ENCODE measurements around the gene BAZ2B. TPM values are rescaled to one million over a fixed set of nuclear protein-coding genes. Genes with fewer than 3 reads are reported as not detected.
"Not testable (repeated sequence)": the region's sequence is repeated elsewhere in the genome, so short reads cannot be mapped to it uniquely, and the experiment has no call there.

BAZ2B gene
- polyA plus RNA-seq, 3 donors from 2014 or later, result 4.6 to 32.2 (median 13.2) TPM

DNA sequence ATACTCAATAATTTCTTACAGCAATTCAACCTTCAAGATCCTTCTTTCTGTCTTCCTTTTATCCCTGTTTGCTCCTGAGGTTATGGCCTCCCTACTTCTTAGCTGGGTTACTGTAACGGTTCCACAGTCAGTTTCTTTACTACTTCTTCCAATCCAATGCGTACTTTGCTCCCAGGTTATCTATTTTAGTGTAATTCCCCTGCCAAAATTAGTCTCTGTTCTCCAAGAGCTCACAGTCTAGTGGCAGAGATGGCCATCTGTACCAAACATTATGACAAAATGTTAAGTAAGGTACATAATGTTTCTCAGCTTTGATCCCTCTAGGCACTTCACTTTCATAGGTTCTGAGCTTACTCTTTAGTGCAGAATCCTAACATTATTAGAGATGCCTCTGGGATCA lies 244.8 kb downstream of the BAZ2B start:
- no peak for DNase-seq
- Mint-ChIP-seq H3K4me1 (no peaks in the 10 kb centered on the region), H3K9me3 (no peaks in the 10 kb centered on the region), H3K27ac (no peak overlapping the region), H3K36me3 (peaks cover 39 to 43% (median 40%) of the 10 kb centered on the region in 3 donors), H3K27me3 (ENCODE audit: low read depth in 3 of 3) (no peaks in the 10 kb centered on the region), H3K4me3 (no peak overlapping the region)

DNA sequence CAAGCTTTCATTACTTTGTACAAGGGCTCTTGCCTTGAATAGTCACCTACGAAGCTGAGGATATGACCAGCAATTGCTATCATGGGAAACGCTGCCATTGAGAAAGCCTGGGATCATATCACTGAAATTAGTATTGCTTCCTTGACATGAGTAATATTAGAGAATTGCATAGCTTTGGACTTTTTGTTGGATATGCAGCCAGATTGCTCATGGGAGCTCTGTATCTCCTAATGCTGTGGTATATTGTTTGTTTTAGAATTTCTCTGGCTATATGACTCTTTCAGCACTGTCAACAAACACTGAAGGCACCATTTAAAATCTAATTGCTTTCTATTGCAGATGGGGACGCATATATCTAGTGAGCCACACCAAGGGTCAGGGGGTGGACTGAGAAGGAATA lies 249.8 kb downstream of the BAZ2B start:
- Mint-ChIP-seq H3K9me3 (peaks cover 0 to 2% (median 0%) of the 10 kb centered on the region in 6 donors), H3K27me3 (ENCODE audit: low read depth in 3 of 3) (no peaks in the 10 kb centered on the region)

DNA sequence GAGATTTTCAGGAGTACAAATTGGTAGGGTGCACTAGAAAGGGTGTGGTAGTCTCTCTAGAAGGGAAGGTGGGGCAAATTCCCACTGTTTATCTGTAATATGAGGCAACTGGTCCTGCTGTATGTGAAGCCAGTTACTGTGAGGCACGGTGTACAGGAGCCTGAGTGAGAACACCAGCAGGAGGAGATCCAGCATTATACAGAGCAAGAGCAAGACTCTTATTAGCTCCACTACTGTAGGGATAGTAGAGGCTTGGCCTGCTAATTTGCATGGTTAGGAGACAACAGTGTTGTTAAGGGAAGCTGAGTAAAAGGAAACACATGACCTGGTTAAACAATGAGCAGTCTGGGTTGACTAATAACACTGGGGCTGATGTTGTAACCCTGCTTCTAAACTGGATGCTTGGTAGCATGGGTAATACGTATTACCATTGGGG lies 253.5 kb downstream of the BAZ2B start:
- Mint-ChIP-seq H3K4me3 (no peak overlapping the region), H3K36me3 (peaks cover 25 to 47% (median 25%) of the 10 kb centered on the region in 3 donors), H3K27me3 (ENCODE audit: low read depth in 3 of 3) (peaks cover 0 to 2% (median 0%) of the 10 kb centered on the region in 3 donors), H3K27ac (no peak overlapping the region), H3K9me3 (peaks cover 0 to 2% (median 0%) of the 10 kb centered on the region in 6 donors), H3K4me1 (peaks cover 6 to 9% of the 10 kb centered on the region in 2 donors)
- no peak for DNase-seq

More for the DNA sequence above, 249.8 kb downstream of the BAZ2B start:
- no peak for DNase-seq
- peaks cover 35 to 46% (median 42%) of the 10 kb centered on the region in 3 donors for H3K36me3 Mint-ChIP-seq
- no peaks in the 10 kb centered on the region for H3K4me1 Mint-ChIP-seq
- H3K27ac Mint-ChIP-seq, result no peak overlapping the region
- H3K4me3 Mint-ChIP-seq, result no peak overlapping the region

DNA sequence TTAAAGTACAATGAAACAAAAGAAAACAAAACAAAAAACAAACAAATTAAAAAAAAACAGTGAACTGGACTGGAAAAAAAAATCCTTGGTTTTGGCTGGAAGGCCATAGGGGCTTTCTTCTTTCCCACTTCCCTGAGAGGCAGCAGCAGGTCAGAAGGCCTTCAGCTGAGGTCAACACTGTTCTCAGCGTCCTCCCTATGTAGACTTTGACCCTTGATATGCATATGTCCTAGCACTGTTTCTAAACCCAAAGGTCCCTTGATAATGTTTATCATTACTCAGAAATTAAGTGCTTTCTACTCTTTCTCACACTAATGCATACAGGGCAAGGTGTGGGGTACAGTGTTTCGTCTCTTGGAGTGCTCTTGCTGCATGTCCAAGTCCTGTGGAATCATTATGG lies 254.3 kb downstream of the BAZ2B start:
- DNase-seq, result no peak
- Mint-ChIP-seq H3K36me3 (peaks cover 24 to 46% (median 25%) of the 10 kb centered on the region in 3 donors), H3K27me3 (ENCODE audit: low read depth in 3 of 3) (peaks cover 0 to 2% (median 0%) of the 10 kb centered on the region in 3 donors), H3K9me3 (peaks cover 0 to 2% (median 0%) of the 10 kb centered on the region in 6 donors), H3K4me3 (no peak overlapping the region), H3K27ac (no peak overlapping the region), H3K4me1 (peaks cover 6 to 9% of the 10 kb centered on the region in 2 donors)

DNA sequence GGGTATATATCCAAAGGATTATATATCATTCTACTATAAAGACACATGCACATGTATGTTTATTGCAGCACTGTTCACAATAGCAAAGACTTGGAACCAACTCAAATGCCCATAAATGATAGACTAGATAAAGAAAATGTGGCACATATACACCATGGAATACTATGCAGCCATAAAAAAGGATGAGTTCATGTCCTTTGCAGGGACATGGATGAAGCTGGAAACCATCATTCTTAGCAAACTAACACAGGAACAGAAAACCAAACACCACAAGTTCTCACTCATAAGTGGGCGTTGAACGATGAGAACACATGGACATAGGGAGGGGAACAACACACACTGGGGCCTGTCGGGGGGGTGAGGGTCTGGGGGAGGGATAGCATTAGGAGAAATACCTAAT lies 254.7 kb downstream of the BAZ2B start:
- DNase-seq; H3K27me3 Mint-ChIP-seq (ENCODE audit: low read depth in 3 of 3); H3K9me3 Mint-ChIP-seq: not testable (repeated sequence)

DNA sequence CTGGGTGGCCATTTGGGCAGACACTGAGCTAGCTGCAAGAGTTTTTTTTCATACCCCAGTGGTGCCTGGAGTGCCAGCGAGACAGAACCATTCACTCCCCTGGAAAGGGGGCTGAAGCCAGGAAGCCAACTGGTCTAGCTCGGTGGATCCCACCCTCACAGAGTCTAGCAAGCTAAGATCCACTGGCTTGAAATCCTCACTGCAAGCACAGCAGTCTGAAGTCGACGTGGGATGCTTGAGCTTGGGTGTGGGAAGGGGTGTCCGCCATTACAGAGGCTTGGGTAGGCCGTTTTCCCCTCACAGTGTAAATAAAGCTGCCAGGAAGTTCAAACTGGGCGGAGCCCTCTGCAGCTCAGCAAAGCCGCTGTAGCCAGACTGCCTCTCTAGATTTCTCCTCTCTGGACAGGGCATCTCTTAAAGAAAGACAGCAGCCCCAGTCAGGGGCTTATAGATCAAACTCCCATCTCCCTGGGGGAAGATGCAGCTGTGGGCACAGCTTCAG lies 260.2 kb downstream of the BAZ2B start:
- Mint-ChIP-seq H3K36me3 (peaks cover 15 to 29% (median 28%) of the 10 kb centered on the region in 3 donors), H3K4me1 (peaks cover 9% of the 10 kb centered on the region in 2 donors), H3K27ac (no peak overlapping the region), H3K4me3 (no peak overlapping the region), H3K9me3 (no peaks in the 10 kb centered on the region), H3K27me3 (ENCODE audit: low read depth in 3 of 3) (peaks cover 0 to 2% (median 0%) of the 10 kb centered on the region in 3 donors)
- no peak for DNase-seq

More for the DNA sequence above, 254.7 kb downstream of the BAZ2B start:
- H3K4me1 Mint-ChIP-seq, H3K4me3 Mint-ChIP-seq, H3K27ac Mint-ChIP-seq: not testable (repeated sequence)
- peaks cover 26 to 48% (median 30%) of the 10 kb centered on the region in 3 donors for H3K36me3 Mint-ChIP-seq

DNA sequence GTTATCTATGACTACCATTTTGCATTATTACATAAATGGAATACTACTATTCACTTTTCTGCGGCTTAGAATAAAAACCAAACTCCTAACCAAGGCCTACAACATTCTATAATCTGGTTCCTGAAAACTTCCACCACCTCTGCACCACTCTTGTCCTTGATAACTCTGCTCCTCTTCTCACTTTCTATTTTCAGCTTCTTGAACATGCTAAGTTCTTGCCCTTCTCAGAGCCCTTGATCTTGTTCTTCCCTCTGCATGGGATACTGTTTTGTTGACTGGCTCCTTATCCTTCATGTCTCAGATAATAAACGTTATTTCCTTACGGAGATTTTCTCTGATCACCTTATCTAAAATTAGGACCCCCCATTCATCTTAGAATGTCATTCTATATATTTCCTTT lies 264.4 kb downstream of the BAZ2B start:
- H3K27ac Mint-ChIP-seq, result no peak overlapping the region
- no peaks in the 10 kb centered on the region for H3K27me3 Mint-ChIP-seq (ENCODE audit: low read depth in 3 of 3)
- H3K36me3 Mint-ChIP-seq, result peaks cover 30 to 39% (median 37%) of the 10 kb centered on the region in 3 donors
- H3K4me3 Mint-ChIP-seq, result no peak overlapping the region
- DNase-seq, result no peak
- no peaks in the 10 kb centered on the region for H3K9me3 Mint-ChIP-seq
- peaks cover 0 to 3% of the 10 kb centered on the region in 2 donors for H3K4me1 Mint-ChIP-seq

DNA sequence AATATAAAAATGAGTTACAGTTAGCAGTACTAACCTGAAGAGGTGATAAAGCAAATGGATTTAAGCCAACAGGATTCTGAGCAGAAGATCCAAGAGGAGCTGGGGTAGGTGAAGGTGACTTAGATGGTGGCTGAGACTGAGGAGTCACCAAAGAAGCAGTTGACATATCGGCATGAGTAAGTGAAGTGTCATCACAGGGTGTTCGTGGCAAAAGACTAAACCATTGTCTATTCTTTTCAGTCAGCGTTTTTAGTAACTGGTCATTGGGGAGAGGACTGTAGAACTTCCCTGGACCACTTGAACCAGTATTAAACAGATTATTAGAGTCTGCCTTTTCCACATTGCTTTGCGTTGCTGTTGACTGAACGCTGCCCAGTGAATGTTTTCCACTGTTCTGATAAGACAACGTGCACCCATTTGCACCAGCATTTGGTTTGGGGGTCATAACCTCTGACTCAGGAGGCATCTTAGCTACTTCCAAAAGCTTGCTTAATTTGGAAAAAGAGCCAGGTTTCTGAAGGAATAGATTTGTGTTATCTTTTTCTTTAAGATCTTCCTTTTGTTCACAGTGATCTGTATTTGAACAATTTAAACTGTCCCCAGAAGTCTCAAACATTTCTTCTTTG lies 266.6 kb downstream of the BAZ2B start:
- Mint-ChIP-seq H3K9me3 (no peaks in the 10 kb centered on the region), H3K27ac (peak overlapping the region in 3 of 6 donors; percentile 5 to 45 (median 36)), H3K27me3 (ENCODE audit: low read depth in 3 of 3) (no peaks in the 10 kb centered on the region), H3K4me1 (no peaks in the 10 kb centered on the region), H3K36me3 (peaks cover 21 to 32% (median 24%) of the 10 kb centered on the region in 3 donors), H3K4me3 (no peak overlapping the region)
- DNase-seq, result no peak

DNA sequence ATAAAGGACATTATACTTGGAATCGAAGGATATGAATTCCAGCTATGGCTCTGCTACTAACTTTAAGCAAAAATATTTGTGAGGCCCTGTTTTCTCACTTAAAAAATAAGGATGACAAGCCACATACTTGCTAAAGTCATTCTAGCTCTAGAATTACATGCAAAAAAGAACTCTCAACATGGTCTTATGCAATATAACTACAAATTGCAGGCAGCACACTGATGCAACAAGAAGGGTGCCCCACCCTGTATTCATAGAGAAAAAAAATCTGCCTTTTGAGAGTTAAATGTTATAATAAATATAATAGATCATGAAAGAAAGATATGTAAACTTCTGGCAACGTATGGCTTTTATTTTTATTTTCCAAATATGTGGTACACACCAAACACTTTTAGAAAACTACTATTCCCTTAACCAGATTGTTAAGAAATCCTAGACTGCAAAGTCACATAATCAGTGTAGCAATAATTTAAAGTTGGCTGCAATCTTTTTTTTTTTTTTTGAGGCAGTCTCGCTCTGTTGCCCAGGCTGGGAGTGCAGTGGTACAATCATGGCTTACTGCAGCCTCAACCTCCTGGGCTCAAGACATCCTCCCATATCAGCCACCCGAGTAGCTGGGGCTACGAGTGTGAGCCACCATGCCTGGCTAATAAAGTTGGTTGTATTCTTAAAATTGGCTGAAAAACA lies 289.6 kb downstream of the BAZ2B start:
- peaks cover 0 to 3% (median 0%) of the 10 kb centered on the region in 3 donors for H3K27me3 Mint-ChIP-seq (ENCODE audit: low read depth in 3 of 3)
- H3K27ac Mint-ChIP-seq, result no peak overlapping the region
- no peaks in the 10 kb centered on the region for H3K9me3 Mint-ChIP-seq
- H3K4me3 Mint-ChIP-seq, result no peak overlapping the region
- DNase-seq, result no peak
- H3K4me1 Mint-ChIP-seq, result no peaks in the 10 kb centered on the region
- peaks cover 15 to 30% (median 30%) of the 10 kb centered on the region in 3 donors for H3K36me3 Mint-ChIP-seq

DNA sequence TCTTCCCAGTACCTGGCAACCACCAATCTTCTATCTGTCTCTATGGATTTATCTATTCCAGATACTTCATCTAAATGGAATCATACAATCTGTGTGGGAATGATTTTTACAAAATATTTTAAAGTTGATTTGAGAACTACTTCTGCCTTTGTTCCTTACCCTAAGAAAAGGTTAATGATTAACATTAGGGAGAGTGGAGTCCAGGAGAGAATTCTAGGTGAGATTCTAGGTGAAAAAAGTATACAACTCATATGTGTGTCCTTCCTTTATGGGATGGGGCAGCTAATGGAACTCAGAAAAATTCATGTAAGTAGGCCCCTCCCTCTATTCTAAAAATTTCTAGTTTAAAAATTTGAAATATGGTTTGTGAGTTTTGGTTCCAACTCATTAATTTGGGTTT lies 293.9 kb downstream of the BAZ2B start:
- Mint-ChIP-seq H3K36me3 (peaks cover 11 to 27% (median 22%) of the 10 kb centered on the region in 3 donors), H3K9me3 (no peaks in the 10 kb centered on the region), H3K4me3 (no peak overlapping the region), H3K27ac (no peak overlapping the region), H3K4me1 (no peaks in the 10 kb centered on the region), H3K27me3 (ENCODE audit: low read depth in 3 of 3) (no peaks in the 10 kb centered on the region)
- no peak for DNase-seq

DNA sequence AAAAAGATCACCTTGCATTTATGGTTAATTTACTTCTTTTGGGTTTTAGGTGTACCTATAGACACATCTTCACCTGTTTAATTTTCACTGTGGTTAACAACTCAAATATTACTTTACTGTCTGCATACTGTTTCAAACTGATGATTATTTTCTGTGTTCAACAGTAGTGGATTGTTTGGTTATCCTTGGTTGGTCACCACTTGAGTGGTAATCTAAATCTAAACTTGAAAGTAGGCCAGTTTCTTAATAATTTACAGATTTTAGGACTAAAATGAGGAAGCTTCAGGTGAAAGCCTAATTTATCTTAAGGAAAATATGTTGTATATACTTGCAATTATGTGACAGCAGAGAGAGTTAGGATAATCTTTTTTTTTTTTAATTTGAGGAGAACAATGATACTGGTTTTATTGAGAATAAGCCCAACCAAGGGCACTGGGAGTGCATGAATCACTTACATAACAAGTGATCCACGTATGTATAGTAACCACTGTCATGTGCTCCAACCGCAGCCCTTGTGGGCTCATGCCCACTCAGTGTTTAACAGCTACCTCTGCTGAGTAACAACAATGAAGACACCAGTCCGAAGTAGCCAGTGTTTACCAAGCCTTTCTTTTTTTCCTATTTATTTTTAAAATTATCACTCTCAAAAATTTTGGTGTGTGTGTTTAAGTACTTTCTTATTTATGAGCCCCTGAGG lies 298.8 kb downstream of the BAZ2B start:
- peaks cover 18 to 40% (median 30%) of the 10 kb centered on the region in 3 donors for H3K36me3 Mint-ChIP-seq
- H3K9me3 Mint-ChIP-seq, result no peaks in the 10 kb centered on the region
- no peak for DNase-seq
- H3K27ac Mint-ChIP-seq, result no peak overlapping the region
- peaks cover 0 to 5% (median 0%) of the 10 kb centered on the region in 3 donors for H3K27me3 Mint-ChIP-seq (ENCODE audit: low read depth in 3 of 3)
- no peak overlapping the region for H3K4me3 Mint-ChIP-seq
- H3K4me1 Mint-ChIP-seq, result no peaks in the 10 kb centered on the region

DNA sequence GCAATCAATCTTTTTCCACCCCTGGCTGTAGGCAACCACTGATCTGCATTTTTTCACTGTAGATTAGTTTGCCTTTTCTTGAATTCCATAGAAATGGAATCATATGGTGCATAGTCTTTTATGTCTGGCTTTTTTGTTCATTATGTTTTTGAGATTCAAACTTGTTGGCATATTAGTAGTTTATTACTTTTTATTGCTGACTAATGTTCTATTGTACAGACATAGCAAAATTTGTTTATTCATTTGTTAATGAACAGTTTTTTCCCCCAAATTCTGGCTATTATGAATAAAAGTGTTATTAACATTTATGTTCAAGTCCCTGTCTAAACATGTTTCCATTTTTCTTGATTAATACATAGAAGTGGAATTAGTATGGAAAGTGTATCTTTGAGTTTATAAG lies 308.4 kb downstream of the BAZ2B start:
- Mint-ChIP-seq H3K27ac (no peak overlapping the region), H3K27me3 (ENCODE audit: low read depth in 3 of 3) (peaks cover 1 to 4% (median 4%) of the 10 kb centered on the region in 3 donors), H3K36me3 (peaks cover 4 to 12% (median 10%) of the 10 kb centered on the region in 3 donors), H3K4me3 (no peak overlapping the region), H3K4me1 (no peaks in the 10 kb centered on the region), H3K9me3 (peaks cover 0 to 13% (median 4%) of the 10 kb centered on the region in 6 donors)
- no peak for DNase-seq

DNA sequence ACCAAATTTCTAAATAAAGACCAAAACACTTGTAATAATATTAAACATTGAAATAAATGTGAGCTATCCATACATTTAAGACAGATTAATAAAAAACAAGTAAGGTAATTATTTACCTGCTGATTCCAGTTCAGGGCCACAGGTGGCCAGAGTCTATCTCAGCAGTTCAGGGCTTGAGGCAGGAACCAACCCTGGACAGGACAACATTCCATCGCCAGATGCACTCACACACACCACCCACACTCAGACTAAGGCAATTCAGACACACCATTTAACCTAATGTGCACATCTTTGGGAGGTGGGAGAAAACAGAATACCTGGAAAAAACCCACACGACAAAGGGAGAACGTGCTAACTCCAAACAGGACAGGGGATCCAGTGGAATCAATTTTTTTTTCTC lies 315.8 kb downstream of the BAZ2B start:
- peaks cover 0 to 9% (median 7%) of the 10 kb centered on the region in 3 donors for H3K36me3 Mint-ChIP-seq
- no peak for DNase-seq
- no peaks in the 10 kb centered on the region for H3K4me1 Mint-ChIP-seq
- H3K4me3 Mint-ChIP-seq, result no peak overlapping the region
- H3K9me3 Mint-ChIP-seq, result peaks cover 0 to 13% (median 5%) of the 10 kb centered on the region in 6 donors
- peaks cover 2 to 4% (median 3%) of the 10 kb centered on the region in 3 donors for H3K27me3 Mint-ChIP-seq (ENCODE audit: low read depth in 3 of 3)
- H3K27ac Mint-ChIP-seq, result no peak overlapping the region

Data from immature natural killer cell (primary cell).